ENCODE data around the gene FOXO6. TPM values are rescaled to one million over a fixed set of nuclear protein-coding genes. Genes with fewer than 3 reads are reported as not detected.
"Not testable (repeated sequence)": the region's sequence is repeated elsewhere in the genome, so short reads cannot be mapped to it uniquely, and the experiment has no call there.

The FOXO6 gene
- total RNA-seq, 2 donors from 2014 or later: 1.4 to 1.9 TPM

GRCh38 chr1:41330588-41331545 lies 30.4 kb upstream of the FOXO6 start:
- no peak for DNase-seq (ENCODE audit: low spot score)
- no peak overlapping the region for H3K4me3 ChIP-seq
- H3K36me3 ChIP-seq: no peaks in the 10 kb centered on the region
- no peaks in the 10 kb centered on the region for H3K9me3 ChIP-seq
- H3K27me3 ChIP-seq: no peaks in the 10 kb centered on the region
- H3K4me1 ChIP-seq: peaks cover 0 to 12% of the 10 kb centered on the region in 2 donors
- no peak overlapping the region for H3K27ac ChIP-seq
- TF ChIP-seq CTCF (IDR thresholded peaks at IDR 0.05): no peak

GRCh38 chr1:41331546-41331917 lies 29.7 kb upstream of the FOXO6 start:
- Histone ChIP-seq H3K9me3 (no peaks in the 10 kb centered on the region), H3K27ac (no peak overlapping the region), H3K36me3 (no peaks in the 10 kb centered on the region), H3K4me1 (peaks cover 0 to 12% of the 10 kb centered on the region in 2 donors), H3K27me3 (no peaks in the 10 kb centered on the region), H3K4me3 (no peak overlapping the region)
- DNase-seq (ENCODE audit: low spot score): no peak
- no peak for TF ChIP-seq CTCF (IDR thresholded peaks at IDR 0.05)

- not testable (repeated sequence) for DNase-seq (ENCODE audit: low spot score)
Observed at GRCh38 chr1:41332161-41332560, 29.1 kb upstream of the FOXO6 start.

GRCh38 chr1:41333146-41333784 lies 28.0 kb upstream of the FOXO6 start:
- H3K4me3 ChIP-seq: no peak overlapping the region
- no peaks in the 10 kb centered on the region for H3K27me3 ChIP-seq
- H3K4me1 ChIP-seq: peaks cover 0 to 12% of the 10 kb centered on the region in 2 donors
- DNase-seq (ENCODE audit: low spot score): no peak
- no peak overlapping the region for H3K27ac ChIP-seq
- no peak for TF ChIP-seq CTCF (IDR thresholded peaks at IDR 0.05)
- no peaks in the 10 kb centered on the region for H3K9me3 ChIP-seq
- H3K36me3 ChIP-seq: no peaks in the 10 kb centered on the region

More at GRCh38 chr1:41332161-41332560, 29.1 kb upstream of the FOXO6 start:
- not testable (repeated sequence) for H3K27me3 ChIP-seq, H3K36me3 ChIP-seq, H3K27ac ChIP-seq, H3K9me3 ChIP-seq, H3K4me3 ChIP-seq
- H3K4me1 ChIP-seq: peaks cover 0 to 12% of the 10 kb centered on the region in 2 donors

- Histone ChIP-seq H3K27me3 (no peaks in the 10 kb centered on the region), H3K9me3 (peaks cover 0 to 14% of the 10 kb centered on the region in 2 donors), H3K27ac (no peak overlapping the region), H3K4me1 (peaks cover 0 to 6% of the 10 kb centered on the region in 2 donors), H3K36me3 (no peaks in the 10 kb centered on the region), H3K4me3 (no peak overlapping the region)
- no peak for TF ChIP-seq CTCF (IDR thresholded peaks at IDR 0.05)
- DNase-seq (ENCODE audit: low spot score): no peak
Observed at GRCh38 chr1:41338820-41339219, 22.4 kb upstream of the FOXO6 start.

GRCh38 chr1:41340655-41341364 lies 20.4 kb upstream of the FOXO6 start:
- no peak overlapping the region for H3K27ac ChIP-seq
- H3K9me3 ChIP-seq: peaks cover 0 to 14% of the 10 kb centered on the region in 2 donors

More at GRCh38 chr1:41340655-41341364, 20.4 kb upstream of the FOXO6 start:
- TF ChIP-seq CTCF (IDR thresholded peaks at IDR 0.05): no peak
- peaks cover 0 to 6% of the 10 kb centered on the region in 2 donors for H3K4me1 ChIP-seq
- H3K27me3 ChIP-seq: no peaks in the 10 kb centered on the region
- no peak for DNase-seq (ENCODE audit: low spot score)
- H3K4me3 ChIP-seq: no peak overlapping the region
- no peaks in the 10 kb centered on the region for H3K36me3 ChIP-seq

All from right atrium auricular region (tissue), 2 donors.